Activated naive CD8-positive, alpha-beta T cell treated with anti-CD3 and anti-CD28 coated beads for 36 hours (primary cell): ENCODE results near the gene RNASE13. TPM values are rescaled to one million over a fixed set of nuclear protein-coding genes. Genes with fewer than 3 reads are reported as not detected.
A peak's percentile ranks its signal among the peaks of the same experiment; 100 is the strongest.
"Not testable (repeated sequence)": the region's sequence is repeated elsewhere in the genome, so short reads cannot be mapped to it uniquely, and the experiment has no call there.

ENCODE experiments used
- DNase-seq: peaks from one replicate; pipeline ENCODE4 v3.0.0; 2021
- H3K27ac Mint-ChIP-seq: one replicate; pipeline ENCODE4 v1.8.0; 2022; ENCODE audit warnings: mild to moderate bottlenecking, moderate library complexity, mixed read lengths
- H3K27me3 Mint-ChIP-seq: one replicate; pipeline ENCODE4 v1.8.0; 2022; ENCODE audit warnings: mild to moderate bottlenecking, mixed read lengths
- H3K36me3 Mint-ChIP-seq: one replicate; pipeline ENCODE4 v1.8.0; 2021; ENCODE audit warnings: mild to moderate bottlenecking, mixed read lengths
- H3K4me1 Mint-ChIP-seq: one replicate; pipeline ENCODE4 v1.8.0; 2021; ENCODE audit warnings: mixed read lengths
- H3K4me3 Mint-ChIP-seq: one replicate; pipeline ENCODE4 v1.8.0; 2022; ENCODE audit warnings: mild to moderate bottlenecking, moderate library complexity, mixed read lengths
- H3K9me3 Mint-ChIP-seq: one replicate; pipeline ENCODE4 v1.8.0; 2022; ENCODE audit warnings: mixed read lengths
- total RNA-seq, 2 experiments: library from RNA; stranded (reverse); gene quantifications; one replicate each; pipeline ENCODE4 v1.2.3, GENCODE V29; 2021

RNASE13 gene
- total RNA-seq, 2 experiments from 2014 or later, result not detected

GRCh38 chr14:21023817-21024584 is 10.6 kb downstream of the RNASE13 start:
- Mint-ChIP-seq H3K27ac (no peak overlapping the region), H3K4me3 (peak overlapping the region; percentile 73), H3K9me3 (no peaks in the 10 kb centered on the region), H3K4me1 (peaks cover 6% of the 10 kb centered on the region), H3K36me3 (no peaks in the 10 kb centered on the region), H3K27me3 (no peaks in the 10 kb centered on the region)
- DNase-seq, result no peak

GRCh38 chr14:21023174-21023573 is 11.4 kb downstream of the RNASE13 start:
- H3K27ac Mint-ChIP-seq, result no peak overlapping the region
- no peak for DNase-seq
- H3K27me3 Mint-ChIP-seq, result no peaks in the 10 kb centered on the region
- H3K36me3 Mint-ChIP-seq, result no peaks in the 10 kb centered on the region
- H3K4me3 Mint-ChIP-seq, result no peak overlapping the region
- peaks cover 6% of the 10 kb centered on the region for H3K4me1 Mint-ChIP-seq
- H3K9me3 Mint-ChIP-seq, result no peaks in the 10 kb centered on the region

DNA sequence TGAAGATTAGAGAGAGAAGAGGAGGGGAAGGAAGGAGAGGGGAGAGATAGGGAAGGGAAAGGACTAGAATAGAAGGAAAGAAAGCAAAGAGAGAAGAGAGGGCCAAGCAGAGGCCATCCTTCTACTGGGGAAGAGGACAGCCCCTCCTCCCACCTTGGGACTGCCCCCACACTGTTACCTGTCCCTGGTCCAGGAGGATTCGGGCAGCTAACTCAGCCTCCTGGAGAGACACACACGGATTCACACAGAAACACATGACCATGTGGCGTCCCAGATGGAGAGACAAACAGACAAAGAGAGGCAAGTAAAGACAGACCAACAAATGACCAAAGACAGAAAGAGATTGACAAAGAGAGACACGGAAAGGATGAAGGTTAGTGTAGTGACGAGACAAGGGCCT is 11.9 kb downstream of the RNASE13 start:
- Mint-ChIP-seq H3K27me3 (no peaks in the 10 kb centered on the region), H3K27ac (no peak overlapping the region), H3K9me3 (no peaks in the 10 kb centered on the region), H3K36me3 (no peaks in the 10 kb centered on the region), H3K4me1 (peaks cover 6% of the 10 kb centered on the region), H3K4me3 (no peak overlapping the region)
- DNase-seq, result no peak

- H3K9me3 Mint-ChIP-seq, result no peaks in the 10 kb centered on the region
- no peaks in the 10 kb centered on the region for H3K36me3 Mint-ChIP-seq
- DNase-seq, result no peak
- H3K27me3 Mint-ChIP-seq, result no peaks in the 10 kb centered on the region
- H3K4me3 Mint-ChIP-seq, result no peak overlapping the region
- H3K4me1 Mint-ChIP-seq, result peaks cover 6% of the 10 kb centered on the region
- no peak overlapping the region for H3K27ac Mint-ChIP-seq
Observed at GRCh38 chr14:21020977-21021545, 13.5 kb downstream of the RNASE13 start.

DNA sequence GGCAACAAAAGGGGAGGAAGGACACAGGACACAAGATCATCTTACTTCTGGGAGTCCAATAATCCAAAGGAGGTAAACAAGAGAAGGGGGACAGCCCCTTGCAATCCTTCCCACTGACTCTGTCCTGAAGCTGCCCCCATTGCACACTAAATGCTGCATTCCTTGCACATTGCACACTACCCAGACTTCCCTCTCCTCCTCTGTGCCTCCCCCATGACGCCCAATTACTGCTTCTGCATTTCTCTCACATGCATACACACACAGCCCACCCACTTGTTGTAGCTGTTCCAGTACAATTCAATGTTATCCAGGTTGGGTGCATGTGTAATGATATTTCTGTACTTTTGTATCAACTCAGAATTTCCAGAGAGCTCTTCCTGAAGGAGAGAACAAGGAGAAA is 15.2 kb downstream of the RNASE13 start:
- H3K27me3 Mint-ChIP-seq, result no peaks in the 10 kb centered on the region
- H3K36me3 Mint-ChIP-seq, result no peaks in the 10 kb centered on the region
- no peak overlapping the region for H3K27ac Mint-ChIP-seq
- no peaks in the 10 kb centered on the region for H3K9me3 Mint-ChIP-seq
- no peak for DNase-seq
- peaks cover 6% of the 10 kb centered on the region for H3K4me1 Mint-ChIP-seq
- H3K4me3 Mint-ChIP-seq, result no peak overlapping the region

GRCh38 chr14:21018781-21019180 is 15.8 kb downstream of the RNASE13 start:
- H3K27ac Mint-ChIP-seq, result no peak overlapping the region
- H3K4me1 Mint-ChIP-seq, result peaks cover under 1% of the 10 kb centered on the region
- no peaks in the 10 kb centered on the region for H3K36me3 Mint-ChIP-seq
- peaks cover 3% of the 10 kb centered on the region for H3K27me3 Mint-ChIP-seq
- H3K4me3 Mint-ChIP-seq, result no peak overlapping the region
- no peaks in the 10 kb centered on the region for H3K9me3 Mint-ChIP-seq
- no peak for DNase-seq

- Mint-ChIP-seq H3K9me3 (no peaks in the 10 kb centered on the region), H3K36me3 (no peaks in the 10 kb centered on the region), H3K27ac (no peak overlapping the region), H3K27me3 (peaks cover 4% of the 10 kb centered on the region), H3K4me3 (no peak overlapping the region), H3K4me1 (no peaks in the 10 kb centered on the region)
- no peak for DNase-seq
Observed at GRCh38 chr14:21018286-21018685, 16.3 kb downstream of the RNASE13 start.

- Mint-ChIP-seq H3K4me1 (no peaks in the 10 kb centered on the region), H3K36me3 (no peaks in the 10 kb centered on the region), H3K9me3 (no peaks in the 10 kb centered on the region), H3K27ac (no peak overlapping the region), H3K4me3 (no peak overlapping the region), H3K27me3 (peaks cover 4% of the 10 kb centered on the region)
- no peak for DNase-seq
Observed at GRCh38 chr14:21017528-21018245, 16.9 kb downstream of the RNASE13 start.

DNA sequence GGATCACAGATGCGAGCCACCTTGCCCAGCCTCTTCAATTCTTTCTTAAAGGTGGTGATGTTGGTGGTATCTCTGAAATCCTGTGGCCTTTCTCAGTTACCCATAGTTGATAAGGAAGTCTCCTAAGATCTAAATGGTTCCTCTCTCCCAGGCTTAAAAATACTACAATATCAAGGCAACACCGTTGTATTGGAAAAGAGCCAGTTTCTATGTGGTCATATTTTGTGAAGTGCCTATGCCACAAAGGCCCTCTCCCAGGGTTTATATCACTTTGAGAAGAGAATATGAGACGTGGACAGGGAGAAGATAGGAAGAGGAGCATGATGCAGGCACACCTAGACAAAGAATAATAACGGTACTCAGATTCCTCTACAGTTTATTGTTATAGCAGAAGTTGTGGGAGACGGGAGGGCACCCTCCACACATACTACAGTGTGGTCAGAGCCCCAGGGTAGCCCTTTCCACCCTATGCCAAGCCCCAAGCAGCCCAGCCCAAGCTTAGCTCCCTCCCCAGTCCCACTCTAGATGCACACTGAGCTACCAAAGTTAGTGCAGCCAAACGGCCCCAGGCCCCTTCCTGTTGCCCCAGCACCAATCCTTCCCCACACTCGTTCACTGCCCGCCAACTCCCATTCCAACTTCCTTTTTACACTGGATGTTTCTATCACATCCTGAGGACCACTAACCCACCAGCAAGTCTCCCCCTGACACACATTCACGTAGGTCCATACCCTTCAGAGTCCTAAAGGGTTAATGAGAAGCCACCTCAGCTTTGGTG is 18.0 kb downstream of the RNASE13 start:
- Mint-ChIP-seq H3K27ac (no peak overlapping the region), H3K36me3 (no peaks in the 10 kb centered on the region), H3K4me1 (no peaks in the 10 kb centered on the region), H3K4me3 (no peak overlapping the region), H3K9me3 (no peaks in the 10 kb centered on the region), H3K27me3 (peaks cover 13% of the 10 kb centered on the region)
- DNase-seq, result no peak

DNA sequence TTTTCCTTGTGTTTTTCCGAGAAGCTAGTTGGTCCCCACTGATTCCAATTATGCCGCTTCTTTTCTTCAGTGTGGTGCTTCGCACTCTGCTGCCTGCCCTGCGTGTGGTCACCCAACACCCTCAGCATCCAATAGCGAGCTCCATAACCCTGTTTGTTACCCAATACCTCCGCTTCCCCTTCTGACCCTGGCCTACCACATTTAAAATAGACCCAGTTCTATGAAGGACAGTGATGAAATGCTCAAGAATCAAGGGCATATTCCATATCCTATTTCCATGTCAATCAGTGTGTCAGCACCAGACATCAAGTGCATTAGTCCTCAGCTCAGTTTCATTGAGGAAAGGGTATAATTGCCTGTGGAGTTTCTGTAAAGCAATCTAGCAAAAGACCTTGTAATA is 19.3 kb downstream of the RNASE13 start:
- H3K27me3 Mint-ChIP-seq, result peaks cover 18% of the 10 kb centered on the region
- no peaks in the 10 kb centered on the region for H3K4me1 Mint-ChIP-seq
- H3K4me3 Mint-ChIP-seq, result no peak overlapping the region
- no peaks in the 10 kb centered on the region for H3K9me3 Mint-ChIP-seq
- DNase-seq, result no peak
- no peak overlapping the region for H3K27ac Mint-ChIP-seq
- H3K36me3 Mint-ChIP-seq, result no peaks in the 10 kb centered on the region

GRCh38 chr14:21014761-21015190 is 19.8 kb downstream of the RNASE13 start:
- no peak overlapping the region for H3K4me3 Mint-ChIP-seq
- DNase-seq, result peak; percentile 67
- peaks cover 18% of the 10 kb centered on the region for H3K27me3 Mint-ChIP-seq
- no peaks in the 10 kb centered on the region for H3K9me3 Mint-ChIP-seq
- no peak overlapping the region for H3K27ac Mint-ChIP-seq
- no peaks in the 10 kb centered on the region for H3K36me3 Mint-ChIP-seq
- H3K4me1 Mint-ChIP-seq, result no peaks in the 10 kb centered on the region

DNA sequence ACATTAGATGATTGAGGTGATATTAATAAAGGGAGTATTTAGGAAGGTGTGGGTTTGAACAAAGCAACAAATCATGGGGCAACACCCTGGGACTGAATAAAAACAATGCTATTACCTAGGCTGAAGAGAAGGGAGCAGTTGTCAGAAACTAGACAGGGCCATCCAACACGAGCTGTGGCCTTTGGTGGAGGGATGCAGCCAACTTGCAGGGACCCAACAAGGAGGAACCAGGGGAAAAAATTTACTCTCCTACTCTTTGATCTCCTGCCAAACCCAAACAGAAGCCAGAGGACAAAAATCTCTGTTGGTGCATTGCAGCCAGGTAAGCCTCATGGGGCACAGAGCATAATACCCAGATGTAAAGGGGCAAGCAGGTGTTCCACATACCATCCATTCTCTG is 23.5 kb downstream of the RNASE13 start:
- H3K9me3 Mint-ChIP-seq, result no peaks in the 10 kb centered on the region
- H3K36me3 Mint-ChIP-seq, result no peaks in the 10 kb centered on the region
- H3K27me3 Mint-ChIP-seq, result peaks cover 18% of the 10 kb centered on the region
- DNase-seq, result no peak
- H3K4me3 Mint-ChIP-seq, result no peak overlapping the region
- H3K4me1 Mint-ChIP-seq, result no peaks in the 10 kb centered on the region
- H3K27ac Mint-ChIP-seq, result no peak overlapping the region

- H3K27ac Mint-ChIP-seq, H3K36me3 Mint-ChIP-seq, DNase-seq, H3K4me1 Mint-ChIP-seq, H3K4me3 Mint-ChIP-seq, H3K9me3 Mint-ChIP-seq: not testable (repeated sequence)
- peaks cover 18% of the 10 kb centered on the region for H3K27me3 Mint-ChIP-seq
Observed at GRCh38 chr14:21009721-21010120, 24.9 kb downstream of the RNASE13 start.

DNA sequence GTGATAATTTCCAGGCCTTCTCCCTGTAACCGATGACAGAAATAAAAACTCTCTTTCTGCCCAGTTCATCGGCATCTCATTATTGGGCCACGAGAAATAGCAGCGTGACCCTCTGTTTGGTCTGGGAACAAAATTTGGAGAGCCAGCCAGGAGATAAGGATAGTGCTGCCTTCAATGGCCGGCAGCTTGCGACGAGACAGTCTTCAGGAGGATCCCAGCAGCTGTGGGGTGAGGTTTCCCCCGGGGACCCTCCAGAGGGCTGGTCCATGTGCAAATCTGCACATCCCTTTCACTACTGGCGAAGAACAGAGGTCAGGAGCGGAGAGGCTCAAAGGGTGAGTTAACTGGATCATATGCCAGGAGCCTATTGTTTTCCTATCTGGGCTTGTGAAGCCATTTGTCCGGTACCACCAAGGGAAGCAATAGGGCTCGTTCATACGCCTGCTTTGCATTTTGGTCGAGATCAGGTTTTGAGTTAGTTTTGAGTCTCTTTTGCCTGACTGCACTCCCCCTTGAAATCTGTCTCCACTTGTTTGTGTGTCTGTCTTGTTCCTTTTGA is 30.7 kb downstream of the RNASE13 start:
- no peak for DNase-seq
- no peak overlapping the region for H3K4me3 Mint-ChIP-seq
- H3K9me3 Mint-ChIP-seq, result no peaks in the 10 kb centered on the region
- H3K36me3 Mint-ChIP-seq, result no peaks in the 10 kb centered on the region
- H3K4me1 Mint-ChIP-seq, result no peaks in the 10 kb centered on the region
- no peak overlapping the region for H3K27ac Mint-ChIP-seq
- no peaks in the 10 kb centered on the region for H3K27me3 Mint-ChIP-seq

DNA sequence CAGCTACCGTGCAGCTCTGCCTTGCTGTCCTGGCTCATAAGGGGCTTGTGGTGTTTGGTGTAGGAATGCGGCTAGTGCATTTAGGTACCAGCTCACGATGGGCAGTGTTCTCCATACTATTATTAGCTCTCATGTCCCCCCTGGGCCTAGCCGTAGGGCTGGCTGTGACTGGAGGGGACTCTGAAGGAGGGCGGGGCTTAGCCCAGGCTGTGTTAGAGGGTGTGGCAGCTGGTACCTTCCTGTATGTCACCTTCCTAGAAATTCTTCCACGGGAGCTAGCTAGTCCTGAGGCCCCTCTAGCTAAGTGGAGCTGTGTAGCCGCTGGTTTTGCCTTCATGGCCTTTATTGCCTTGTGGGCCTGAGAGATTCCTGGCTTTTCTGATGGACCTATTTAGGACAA is 33.4 kb downstream of the RNASE13 start:
- Mint-ChIP-seq H3K27me3 (no peaks in the 10 kb centered on the region), H3K9me3 (no peaks in the 10 kb centered on the region), H3K4me3 (no peak overlapping the region), H3K36me3 (no peaks in the 10 kb centered on the region), H3K27ac (no peak overlapping the region), H3K4me1 (no peaks in the 10 kb centered on the region)
- DNase-seq, result no peak
